GM21786 (cell line): Measurements from ENCODE around the gene PRODH2.
"Not testable (repeated sequence)": the region's sequence is repeated elsewhere in the genome, so short reads cannot be mapped to it uniquely, and the experiment has no call there.

Experiments
- ATAC-seq: cut with Tn5 transposase; IDR thresholded peaks from one replicate; pipeline ENCODE4 v1.9.1; 2021; ENCODE audit not compliant: unreplicated experiment

Gene PRODH2

DNA sequence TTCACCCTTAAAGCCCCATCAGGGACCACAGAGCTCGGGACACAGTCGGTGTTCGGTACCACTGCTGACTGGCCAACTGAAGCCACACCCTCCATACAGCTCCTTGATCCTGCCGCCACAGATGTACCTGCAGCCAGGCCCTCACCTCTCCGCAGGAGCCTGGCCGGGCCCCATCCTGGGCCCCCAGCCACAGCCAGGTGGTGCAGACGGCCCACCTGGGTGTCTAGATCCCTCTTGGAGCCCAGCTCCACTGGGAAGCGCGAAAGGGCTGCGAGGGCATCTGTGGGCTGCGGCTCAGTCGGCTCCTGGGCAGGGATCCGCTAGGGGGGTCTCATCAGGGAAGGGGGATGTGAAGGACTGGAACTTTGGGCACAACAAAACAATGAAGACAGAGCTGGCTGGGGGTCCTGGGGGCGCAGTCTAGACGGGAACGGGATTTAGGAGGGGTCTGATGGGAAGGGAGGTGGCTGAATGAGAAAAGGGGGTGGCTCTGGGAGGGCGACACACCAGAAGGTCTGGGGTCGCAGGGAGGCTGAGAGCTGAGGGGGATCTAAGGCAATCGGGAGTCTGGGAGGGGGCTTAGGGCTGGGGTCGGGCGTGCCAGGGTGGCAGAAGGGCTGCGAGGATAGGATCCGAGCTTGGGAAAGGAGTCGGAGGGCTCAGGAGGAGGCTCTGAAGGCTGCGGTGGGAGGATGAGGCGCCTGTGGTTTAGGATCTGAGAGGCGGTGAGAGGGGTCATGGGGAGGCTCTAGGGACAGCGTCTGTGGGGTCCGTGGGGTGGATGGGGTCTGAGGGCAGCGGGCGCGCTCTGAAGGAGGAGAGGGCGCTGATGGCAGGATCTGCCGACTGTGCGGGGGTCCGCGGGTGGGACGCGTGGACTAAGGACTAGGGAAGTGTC is 15.8 kb downstream of the PRODH2 start:
- no peak for ATAC-seq

DNA sequence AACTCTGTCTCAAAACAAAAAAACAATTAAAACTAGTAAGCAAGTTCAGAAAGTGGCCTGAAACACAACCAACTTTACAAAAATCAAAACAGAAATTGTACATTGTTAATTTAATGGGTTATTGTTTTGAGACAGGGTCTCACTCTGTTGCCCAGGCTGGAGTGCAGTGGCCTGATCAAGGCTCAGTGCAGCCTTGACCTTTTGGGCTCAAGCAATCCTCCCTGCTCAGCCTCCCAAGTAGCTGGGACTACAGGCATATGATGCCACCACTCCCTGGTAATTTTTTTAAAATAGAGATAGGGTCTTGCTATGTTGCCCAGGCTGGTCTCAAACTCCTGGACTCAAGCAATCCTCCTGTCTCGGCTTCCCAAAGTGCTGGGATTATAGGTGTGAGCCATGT is 17.1 kb downstream of the PRODH2 start:
- ATAC-seq: not testable (repeated sequence)

DNA sequence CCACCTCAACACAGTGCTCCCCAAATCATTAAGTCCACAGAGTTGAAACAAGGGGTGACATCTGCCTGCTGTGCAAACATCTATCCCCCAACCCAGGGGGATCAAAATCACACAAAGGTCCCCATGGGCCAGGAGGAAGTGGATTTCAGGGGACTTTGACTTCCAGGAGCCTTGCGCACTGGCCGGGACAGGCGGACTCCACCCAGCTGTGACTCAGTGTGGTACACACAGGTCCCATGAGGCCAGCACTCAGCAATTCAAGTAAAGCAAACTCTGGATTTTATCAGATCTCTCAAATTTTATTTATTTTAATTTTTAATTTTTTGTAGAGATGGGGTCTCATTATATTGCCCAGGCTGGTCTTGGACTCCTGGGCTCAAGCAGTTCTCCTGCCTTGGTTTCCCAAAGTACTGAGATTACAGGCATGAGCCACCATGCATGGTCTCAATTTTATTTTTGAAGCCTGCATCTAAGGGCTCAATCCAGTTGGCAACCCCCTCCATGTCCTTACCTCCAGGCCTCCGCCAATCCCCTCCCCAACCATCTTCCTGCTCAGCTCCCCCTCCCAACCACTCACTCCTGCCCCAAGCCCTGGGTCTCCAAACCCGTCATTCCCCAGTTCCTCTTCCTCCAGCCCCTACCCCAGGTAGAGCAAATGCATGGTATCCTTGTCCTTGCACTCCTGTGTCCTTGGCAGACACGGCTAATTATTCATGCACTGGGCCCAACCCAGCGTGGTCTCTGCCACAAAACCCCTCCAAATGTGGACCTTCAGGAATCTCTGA is 19.1 kb downstream of the PRODH2 start:
- no peak for ATAC-seq

DNA sequence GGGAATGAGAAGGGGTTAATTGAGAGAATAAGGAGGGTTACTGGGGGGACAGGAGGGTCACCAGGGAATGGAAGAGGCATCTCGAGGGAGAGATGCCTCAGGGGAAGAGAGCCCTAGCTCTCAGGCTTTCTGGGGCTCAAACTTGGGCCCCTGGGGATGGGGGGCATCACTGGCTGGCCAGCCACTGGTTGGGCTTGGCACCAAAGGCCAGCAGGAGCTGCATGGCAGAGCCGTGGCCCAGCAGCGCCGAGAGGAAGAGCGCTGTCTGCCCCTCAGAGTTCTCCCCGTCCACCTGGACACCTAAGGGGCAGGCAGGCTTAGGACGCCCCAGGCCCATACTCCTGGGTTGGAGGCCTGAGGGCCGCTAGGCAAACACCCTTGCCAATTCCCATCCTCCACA is 19.8 kb downstream of the PRODH2 start:
- ATAC-seq: no peak

DNA sequence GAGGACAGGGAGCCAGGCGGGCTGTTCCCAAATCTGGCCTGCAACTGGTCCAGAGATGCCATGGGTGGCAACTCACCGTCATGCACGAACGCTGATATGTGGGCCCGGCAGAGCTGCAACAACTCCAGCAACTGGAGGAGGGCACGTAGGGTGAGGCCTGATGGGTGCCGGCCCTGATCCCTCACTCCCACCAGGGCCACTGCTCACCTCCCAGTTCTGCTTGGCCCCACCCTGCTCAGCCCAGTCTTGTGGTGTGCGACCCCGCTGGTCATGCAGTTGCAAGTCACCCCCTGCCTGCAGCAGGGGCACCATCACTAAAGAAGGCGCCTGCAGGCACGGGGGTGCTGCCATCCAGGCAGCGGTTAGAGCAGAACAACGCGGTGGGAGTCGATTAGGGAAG is 20.3 kb downstream of the PRODH2 start:
- no peak for ATAC-seq

DNA sequence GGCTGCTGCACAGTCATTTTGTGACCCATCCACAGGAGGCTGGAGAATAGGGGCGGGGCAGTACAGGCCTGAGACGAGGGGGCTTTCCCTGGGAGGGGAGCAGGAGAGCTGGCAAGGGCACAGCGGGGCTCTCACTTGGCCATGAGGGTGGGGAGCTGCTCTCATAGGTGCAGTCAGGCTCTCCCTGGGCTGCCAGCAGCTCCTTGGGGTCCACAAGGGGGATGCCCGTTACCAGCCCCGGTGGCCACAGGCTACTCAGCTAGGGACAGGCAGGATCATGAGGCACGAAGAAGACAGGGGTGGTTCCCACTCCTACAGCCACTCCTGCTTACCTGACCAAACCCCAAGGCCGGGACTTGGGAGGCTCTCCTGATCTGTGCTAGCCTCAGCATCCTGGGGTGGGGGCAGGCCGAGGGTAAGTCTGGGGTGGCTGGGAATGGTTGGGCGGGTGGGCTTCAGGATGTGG is 20.8 kb downstream of the PRODH2 start:
- no peak for ATAC-seq

DNA sequence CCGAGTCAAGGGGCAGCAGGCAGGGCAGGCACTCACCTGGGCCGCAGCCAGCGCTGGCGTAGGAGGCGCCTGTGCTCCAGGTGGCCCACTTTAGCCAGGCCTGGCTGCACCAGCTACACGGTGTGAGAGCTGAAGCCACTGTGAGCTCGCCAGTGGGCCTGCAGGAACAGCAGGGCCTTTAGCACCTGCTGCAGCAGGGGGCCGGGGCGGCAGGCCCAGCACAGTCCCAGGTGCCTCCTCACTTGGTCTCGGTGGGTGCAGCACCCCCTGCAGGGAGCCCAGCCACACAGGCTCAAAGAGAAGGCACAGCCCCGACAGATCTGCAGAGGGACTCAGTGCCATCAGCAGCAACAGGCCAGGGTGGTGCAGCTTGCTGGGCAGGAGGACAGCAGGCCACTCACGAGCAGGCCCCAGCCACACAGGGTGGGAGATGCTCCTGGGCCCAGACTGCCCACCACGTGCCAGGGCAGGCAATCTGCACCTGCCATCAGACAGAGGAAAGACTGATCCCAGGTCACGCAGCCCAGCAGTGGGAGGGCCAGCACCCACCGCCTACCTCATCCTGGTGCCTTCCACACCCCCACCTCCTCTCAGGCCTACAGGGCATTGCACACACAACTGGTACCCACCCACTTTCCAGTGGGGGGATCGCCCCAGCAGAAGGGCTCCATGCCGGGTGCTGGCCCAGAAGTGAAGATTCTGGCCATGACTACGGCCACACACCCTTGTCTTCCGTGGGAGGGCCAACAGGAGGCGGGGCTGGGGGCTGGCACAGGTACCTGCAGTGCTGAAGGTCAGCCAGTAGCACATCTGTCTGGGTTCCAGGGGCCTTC is 21.4 kb downstream of the PRODH2 start:
- no peak for ATAC-seq

DNA sequence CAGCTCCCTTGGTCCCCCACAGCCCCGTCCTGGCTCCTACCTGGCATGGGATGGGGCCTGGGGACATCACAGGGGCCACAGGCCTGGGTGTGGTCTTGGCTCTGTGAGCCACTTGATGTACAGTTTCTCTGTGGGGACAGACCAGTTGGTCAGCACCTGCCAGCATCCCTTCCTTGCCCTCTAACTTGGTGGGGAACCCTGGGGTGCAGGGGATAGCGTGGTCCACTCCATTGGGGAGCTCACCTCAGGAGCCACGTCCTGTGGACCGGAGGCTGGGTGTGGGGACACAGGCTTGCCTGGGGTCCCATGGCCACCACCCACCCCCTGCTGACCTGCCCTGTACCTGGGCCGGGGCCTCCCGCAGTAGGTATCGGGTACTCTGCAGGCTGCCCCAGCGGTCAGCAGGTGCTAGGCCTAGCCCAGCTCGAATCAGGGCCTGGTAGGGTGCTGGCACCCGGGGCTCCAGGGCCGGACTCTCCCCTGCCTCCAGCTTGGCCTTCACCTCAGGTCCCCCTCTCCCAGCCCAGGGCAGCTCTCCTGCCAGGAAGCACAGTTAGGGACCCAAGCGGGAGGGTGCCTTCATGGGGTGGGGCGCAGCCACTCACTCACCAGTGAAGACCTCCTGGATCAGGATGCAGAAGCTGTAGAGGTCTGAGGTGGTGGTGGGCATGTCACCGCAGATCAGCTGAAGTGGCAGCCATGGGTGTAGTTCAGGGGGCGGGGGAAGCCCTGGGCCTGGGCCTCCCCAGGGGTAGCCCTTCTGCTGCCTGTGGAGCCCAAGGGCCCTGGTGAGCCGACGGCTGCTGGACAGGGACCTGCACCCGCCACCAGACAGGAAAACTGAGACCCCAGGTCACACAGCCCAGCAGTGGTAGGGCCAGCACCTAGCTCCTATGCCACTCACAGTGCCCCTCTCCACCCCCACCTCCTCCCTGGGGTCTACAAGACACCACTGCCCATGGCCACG is 22.4 kb downstream of the PRODH2 start:
- ATAC-seq: no peak

DNA sequence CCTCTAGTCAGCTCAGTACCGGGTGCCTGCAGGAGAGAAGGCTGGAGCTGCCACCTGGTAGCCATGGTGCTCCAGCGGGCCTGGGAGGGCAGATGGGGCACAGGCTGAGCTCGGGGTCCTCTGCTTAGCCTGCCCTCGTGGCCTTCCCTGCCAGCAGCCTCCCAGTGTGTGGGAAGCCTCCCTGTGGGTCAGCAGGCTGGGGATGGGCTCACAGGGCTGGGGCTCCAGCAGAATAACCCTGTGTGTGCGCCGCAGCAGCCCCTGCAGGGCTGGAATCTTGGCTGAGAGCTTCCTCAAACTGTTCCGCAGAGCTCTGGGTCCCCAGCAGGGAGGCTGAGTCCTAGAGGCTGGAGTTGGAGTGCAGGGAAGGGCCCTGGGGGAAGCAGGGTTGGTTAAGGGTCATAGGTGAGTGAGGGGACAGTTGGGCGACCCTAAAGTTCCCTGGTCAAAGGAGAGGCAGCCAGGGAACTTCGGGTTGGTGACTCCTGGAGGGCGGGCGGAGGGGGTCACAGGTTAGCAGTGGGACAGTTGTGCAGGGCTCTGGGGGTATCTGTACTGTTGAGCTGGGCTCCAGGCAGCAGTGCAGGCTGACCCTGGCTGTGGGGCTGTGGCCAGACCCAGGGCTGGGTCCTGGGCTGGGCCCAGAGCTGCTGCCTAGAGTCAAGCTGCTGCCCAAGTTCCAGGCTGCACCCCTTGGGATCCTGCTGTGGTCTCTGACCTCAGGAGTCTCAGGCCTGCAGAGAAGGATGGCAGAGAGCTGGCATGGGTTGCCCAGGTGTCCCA is 23.3 kb downstream of the PRODH2 start:
- ATAC-seq: no peak

DNA sequence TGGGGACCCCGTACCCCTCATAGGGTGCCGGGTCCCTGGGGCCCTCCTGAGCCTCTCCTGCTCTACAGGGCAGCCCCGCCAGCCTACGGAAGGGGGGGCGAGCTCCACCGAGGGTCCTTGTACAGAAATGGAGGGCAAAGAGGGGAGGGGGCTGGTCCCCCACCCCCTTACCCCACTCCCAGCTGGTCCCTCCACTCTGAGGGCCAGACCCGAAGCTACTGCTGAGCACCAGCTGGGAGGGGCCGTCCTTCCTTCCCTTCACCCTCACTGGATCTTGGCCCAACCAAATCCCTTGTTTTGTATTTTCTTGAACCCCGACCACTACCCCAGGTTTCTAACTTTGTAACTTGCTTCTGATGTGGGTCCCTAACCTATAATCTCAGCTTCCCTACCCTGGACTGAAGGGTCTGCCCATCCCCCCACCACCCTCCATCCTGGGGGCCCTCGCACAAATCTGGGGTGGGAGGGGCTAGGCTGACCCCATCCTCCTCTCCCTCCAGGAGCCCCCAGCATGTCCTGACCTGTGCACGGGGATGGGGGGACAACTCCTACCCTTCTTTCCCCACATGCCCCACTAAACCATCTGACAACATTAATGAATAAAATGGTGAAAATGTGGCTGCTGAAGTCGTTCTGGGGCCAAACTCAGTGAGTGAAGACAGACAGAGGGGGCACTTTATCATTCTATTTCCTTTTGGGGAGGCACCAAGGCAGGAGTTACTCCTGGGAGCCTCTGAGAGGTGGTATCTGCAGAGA is 24.3 kb downstream of the PRODH2 start:
- no peak for ATAC-seq

DNA sequence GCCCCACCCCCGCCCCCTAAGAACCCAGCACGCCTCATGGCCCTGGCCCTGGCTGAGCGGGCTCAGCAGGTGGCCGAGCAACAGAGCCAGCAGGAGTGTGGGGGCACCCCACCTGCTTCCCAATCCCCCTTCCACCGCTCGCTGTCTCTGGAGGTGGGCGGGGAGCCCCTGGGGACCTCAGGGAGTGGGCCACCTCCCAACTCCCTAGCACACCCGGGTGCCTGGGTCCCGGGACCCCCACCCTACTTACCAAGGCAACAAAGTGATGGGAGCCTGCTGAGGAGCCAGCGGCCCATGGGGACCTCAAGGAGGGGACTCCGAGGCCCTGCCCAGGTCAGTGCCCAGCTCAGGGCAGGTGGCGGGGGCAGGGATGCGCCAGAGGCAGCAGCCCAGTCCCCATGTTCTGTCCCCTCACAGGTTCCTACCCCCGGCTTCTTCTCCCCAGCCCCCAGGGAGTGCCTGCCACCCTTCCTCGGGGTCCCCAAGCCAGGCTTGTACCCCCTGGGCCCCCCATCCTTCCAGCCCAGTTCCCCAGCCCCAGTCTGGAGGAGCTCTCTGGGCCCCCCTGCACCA is 25.3 kb downstream of the PRODH2 start:
- no peak for ATAC-seq

DNA sequence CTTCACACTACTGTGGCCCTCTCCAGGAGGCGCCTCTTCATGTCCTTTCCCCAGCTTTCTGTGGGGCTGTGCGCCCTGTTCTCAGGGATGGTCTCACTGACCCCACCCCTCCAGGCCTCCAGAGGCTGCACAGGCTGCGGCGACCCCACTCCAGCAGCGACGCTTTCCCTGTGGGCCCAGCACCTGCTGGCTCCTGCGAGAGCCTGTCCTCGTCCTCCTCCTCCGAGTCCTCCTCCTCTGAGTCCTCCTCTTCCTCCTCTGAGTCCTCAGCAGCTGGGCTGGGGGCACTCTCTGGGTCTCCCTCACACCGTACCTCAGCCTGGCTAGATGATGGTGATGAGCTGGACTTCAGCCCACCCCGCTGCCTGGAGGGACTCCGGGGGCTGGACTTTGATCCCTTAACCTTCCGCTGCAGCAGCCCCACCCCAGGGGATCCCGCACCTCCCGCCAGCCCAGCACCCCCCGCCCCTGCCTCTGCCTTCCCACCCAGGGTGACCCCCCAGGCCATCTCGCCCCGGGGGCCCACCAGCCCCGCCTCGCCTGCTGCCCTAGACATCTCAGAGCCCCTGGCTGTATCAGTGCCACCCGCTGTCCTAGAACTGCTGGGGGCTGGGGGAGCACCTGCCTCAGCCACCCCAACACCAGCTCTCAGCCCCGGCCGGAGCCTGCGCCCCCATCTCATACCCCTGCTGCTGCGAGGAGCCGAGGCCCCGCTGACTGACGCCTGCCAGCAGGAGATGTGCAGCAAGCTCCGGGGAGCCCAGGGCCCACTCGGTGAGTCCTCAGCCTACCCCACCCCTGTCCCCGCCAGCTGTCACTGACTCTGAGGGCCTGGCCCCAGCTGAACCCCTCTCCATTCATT is 26.1 kb downstream of the PRODH2 start:
- ATAC-seq: no peak

DNA sequence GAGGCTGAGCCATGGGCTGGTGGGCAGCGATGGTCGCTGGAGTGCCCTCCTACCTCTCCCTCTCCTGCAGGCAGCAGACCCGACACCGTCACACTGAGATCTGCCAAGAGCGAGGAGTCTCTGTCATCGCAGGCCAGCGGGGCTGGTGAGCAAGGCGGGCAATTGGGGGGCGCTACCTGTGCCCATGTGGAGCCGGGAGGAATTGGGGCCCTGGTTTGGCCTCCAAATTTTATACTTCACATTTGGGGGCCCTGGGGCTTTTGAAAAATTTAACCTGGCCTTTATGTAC is 27.4 kb downstream of the PRODH2 start:
- ATAC-seq: no peak

DNA sequence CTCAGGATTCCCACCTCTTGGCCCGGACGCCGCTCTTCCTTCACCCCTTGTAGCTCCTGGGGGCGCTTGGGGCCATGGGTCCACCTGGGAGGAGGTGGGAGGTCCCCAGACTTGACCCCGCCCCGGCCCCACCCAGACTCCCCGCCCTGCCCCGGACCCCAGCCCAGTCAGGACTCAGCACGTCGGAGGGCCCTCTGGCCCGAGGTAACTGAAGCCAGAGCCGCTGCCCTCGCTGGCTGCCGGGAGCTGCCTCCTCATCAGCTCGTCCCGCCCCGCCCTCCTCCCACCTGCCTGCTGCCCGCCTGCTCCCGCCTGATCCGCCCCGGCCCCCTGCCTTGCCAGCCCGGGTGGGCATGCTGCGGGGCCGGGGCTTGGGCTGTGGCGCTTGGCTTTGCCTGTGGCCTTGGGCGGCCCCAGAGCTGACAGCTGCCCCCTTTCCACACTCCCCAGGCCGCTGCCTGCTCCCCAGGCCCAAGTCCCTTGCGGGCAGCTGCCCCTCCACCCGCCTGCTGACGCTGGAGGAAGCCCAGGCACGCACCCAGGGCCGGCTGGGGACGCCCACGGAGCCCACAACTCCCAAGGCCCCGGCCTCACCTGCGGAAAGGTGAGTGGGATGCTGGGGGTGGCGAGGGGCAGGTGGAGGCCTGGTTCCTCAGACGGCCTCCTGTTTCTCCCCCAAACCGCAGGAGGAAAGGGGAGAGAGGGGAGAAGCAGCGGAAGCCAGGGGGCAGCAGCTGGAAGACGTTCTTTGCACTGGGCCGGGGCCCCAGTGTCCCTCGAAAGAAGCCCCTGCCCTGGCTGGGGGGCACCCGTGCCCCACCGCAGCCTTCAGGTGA is 27.9 kb downstream of the PRODH2 start:
- ATAC-seq: no peak

DNA sequence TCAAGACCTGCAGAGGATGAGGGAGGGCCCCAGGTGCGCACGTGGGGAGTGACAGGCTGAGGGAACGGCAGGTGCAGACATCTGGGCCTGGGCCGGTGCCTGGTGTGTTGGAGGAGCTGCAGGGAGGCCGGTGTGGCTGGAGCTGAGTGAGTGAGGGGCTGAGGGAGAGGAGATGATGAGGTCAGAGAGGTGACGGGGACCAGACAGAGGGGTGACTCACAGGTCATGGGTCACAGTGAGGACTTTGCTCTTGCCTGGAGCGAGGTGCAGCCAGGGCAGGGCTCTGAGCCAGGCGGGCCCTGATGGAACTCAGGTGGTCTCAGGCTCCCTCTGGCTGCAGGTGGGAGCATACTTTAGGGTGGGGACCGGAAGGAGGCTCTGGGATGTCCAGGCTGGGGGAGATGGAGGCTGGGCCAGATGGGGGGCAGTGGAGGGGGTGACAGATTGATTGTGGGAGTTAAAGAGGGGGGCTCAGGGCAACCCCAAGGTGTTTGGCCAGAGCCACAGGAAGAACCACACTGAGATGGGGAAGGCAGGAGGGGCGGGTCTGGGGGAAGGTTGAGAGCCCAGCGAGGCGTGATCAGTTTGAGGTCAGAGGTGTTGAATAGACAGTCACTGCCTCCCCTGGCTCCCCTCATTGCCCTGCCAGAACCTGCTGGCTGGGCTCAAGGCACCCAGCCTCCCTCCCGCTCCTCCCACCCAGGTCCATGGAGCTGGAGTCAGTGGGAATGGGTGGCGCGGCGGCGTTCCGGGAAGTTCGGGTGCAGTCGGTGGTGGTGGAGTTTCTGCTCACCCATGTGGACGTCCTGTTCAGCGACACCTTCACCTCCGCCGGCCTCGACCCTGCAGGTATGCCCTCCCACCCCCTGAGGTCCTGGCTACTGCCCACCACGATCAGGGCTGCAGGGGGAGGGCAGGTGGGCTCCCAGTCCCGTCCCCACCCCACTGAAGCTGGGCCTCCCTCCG is 28.9 kb downstream of the PRODH2 start:
- ATAC-seq: no peak
